T-helper 17 cell (primary cell): Measurements from ENCODE around the gene RHBG. TPM values are rescaled to one million over a fixed set of nuclear protein-coding genes. Genes with fewer than 3 reads are reported as not detected.
"Not testable (repeated sequence)": the region's sequence is repeated elsewhere in the genome, so short reads cannot be mapped to it uniquely, and the experiment has no call there.

ENCODE experiments used
- ATAC-seq: fragments of 150-1000 bp; cut with Tn5 transposase; 2 replicates; pipeline ENCODE4 v1.10.0; 2021; ENCODE audit warnings: mild to moderate bottlenecking, moderate library complexity
- DNase-seq, 3 donors: peaks; one replicate each; pipeline versions ENCODE4 v3.0.0 to v3.0.0-alpha.2; 2020 to 2021
- H3K9me3 ChIP-seq: one replicate; pipeline ENCODE4 v1.7.0; 2013; ENCODE audit warnings: low read length, mild to moderate bottlenecking; ENCODE audit not compliant: control insufficient read depth, poor library complexity, severe bottlenecking
- H3K27ac Mint-ChIP-seq: one replicate; pipeline ENCODE4 v1.8.0; 2022; ENCODE audit warnings: mild to moderate bottlenecking, moderate library complexity, mixed read lengths
- H3K27me3 Mint-ChIP-seq: one replicate; pipeline ENCODE4 v1.8.0; 2022; ENCODE audit warnings: mixed read lengths
- H3K36me3 Mint-ChIP-seq: one replicate; pipeline ENCODE4 v1.8.0; 2022; ENCODE audit warnings: low read depth, mixed read lengths
- H3K4me1 Mint-ChIP-seq: one replicate; pipeline ENCODE4 v1.8.0; 2022; ENCODE audit warnings: mild to moderate bottlenecking, mixed read lengths
- H3K4me3 Mint-ChIP-seq: one replicate; pipeline ENCODE4 v1.8.0; 2022; ENCODE audit warnings: mild to moderate bottlenecking, moderate library complexity, mixed read lengths
- total RNA-seq, 4 donors: library from RNA in 2 of 4; stranded (reverse) in 2 of 4; gene quantifications; one replicate each; pipeline ENCODE4 v1.2.3 and lab custom pipeline; 2022 to 2026

Gene RHBG
- total RNA-seq, 2 donors from 2014 or later, result not detected

- no peak for ATAC-seq
- Mint-ChIP-seq H3K4me3 (no peak overlapping the region), H3K4me1 (no peaks in the 10 kb centered on the region), H3K27ac (peak overlapping the region; percentile 39), H3K27me3 (peaks cover 64% of the 10 kb centered on the region), H3K36me3 (peaks cover 3% of the 10 kb centered on the region)
- no peaks in the 10 kb centered on the region for H3K9me3 ChIP-seq
- no peak for DNase-seq
Measured at GRCh38 chr1:156368157-156368658, 803 bp upstream of the RHBG start.

- Mint-ChIP-seq H3K27me3 (peaks cover 60% of the 10 kb centered on the region), H3K4me3 (peak overlapping the region; percentile 81)
- H3K27ac Mint-ChIP-seq, ATAC-seq, H3K36me3 Mint-ChIP-seq, H3K4me1 Mint-ChIP-seq, H3K9me3 ChIP-seq, DNase-seq: not testable (repeated sequence)
Measured at GRCh38 chr1:156369685-156370286, 775 bp downstream of the RHBG start.

GRCh38 chr1:156371553-156372264 lies 2.7 kb downstream of the RHBG start:
- peaks cover 53% of the 10 kb centered on the region for H3K27me3 Mint-ChIP-seq

GRCh38 chr1:156372265-156372586 lies 3.2 kb downstream of the RHBG start:
- H3K4me1 Mint-ChIP-seq, result no peaks in the 10 kb centered on the region
- ATAC-seq, result no peak
- H3K27ac Mint-ChIP-seq, result no peak overlapping the region
- peaks cover 50% of the 10 kb centered on the region for H3K27me3 Mint-ChIP-seq
- no peak for DNase-seq
- H3K4me3 Mint-ChIP-seq, result no peak overlapping the region
- no peaks in the 10 kb centered on the region for H3K36me3 Mint-ChIP-seq
- no peaks in the 10 kb centered on the region for H3K9me3 ChIP-seq

More at GRCh38 chr1:156371553-156372264, 2.7 kb downstream of the RHBG start:
- DNase-seq (no peak), ATAC-seq (no peak)
- Mint-ChIP-seq H3K4me1 (no peaks in the 10 kb centered on the region), H3K36me3 (no peaks in the 10 kb centered on the region), H3K4me3 (no peak overlapping the region), H3K27ac (no peak overlapping the region)
- no peaks in the 10 kb centered on the region for H3K9me3 ChIP-seq

- Mint-ChIP-seq H3K36me3 (no peaks in the 10 kb centered on the region), H3K27me3 (peaks cover 43% of the 10 kb centered on the region), H3K4me1 (no peaks in the 10 kb centered on the region), H3K27ac (no peak overlapping the region), H3K4me3 (no peak overlapping the region)
- no peak for ATAC-seq
- no peaks in the 10 kb centered on the region for H3K9me3 ChIP-seq
- no peak for DNase-seq
Measured at GRCh38 chr1:156372876-156373275, 3.9 kb downstream of the RHBG start.

- H3K9me3 ChIP-seq, result no peaks in the 10 kb centered on the region
- no peak for DNase-seq
- ATAC-seq, result no peak
- Mint-ChIP-seq H3K36me3 (no peaks in the 10 kb centered on the region), H3K27me3 (peaks cover 37% of the 10 kb centered on the region), H3K4me3 (no peak overlapping the region), H3K27ac (no peak overlapping the region), H3K4me1 (no peaks in the 10 kb centered on the region)
Measured at GRCh38 chr1:156373546-156373945, 4.5 kb downstream of the RHBG start.

GRCh38 chr1:156376146-156376545 lies 7.1 kb downstream of the RHBG start:
- Mint-ChIP-seq H3K27me3 (peaks cover 33% of the 10 kb centered on the region), H3K4me3 (no peak overlapping the region), H3K27ac (no peak overlapping the region), H3K4me1 (peaks cover under 1% of the 10 kb centered on the region), H3K36me3 (no peaks in the 10 kb centered on the region)
- ATAC-seq (no peak), DNase-seq (no peak)
- no peaks in the 10 kb centered on the region for H3K9me3 ChIP-seq

- no peak for ATAC-seq
- Mint-ChIP-seq H3K4me3 (no peak overlapping the region), H3K36me3 (no peaks in the 10 kb centered on the region), H3K27me3 (peaks cover 34% of the 10 kb centered on the region), H3K27ac (no peak overlapping the region), H3K4me1 (peaks cover 3% of the 10 kb centered on the region)
- no peak for DNase-seq
- no peaks in the 10 kb centered on the region for H3K9me3 ChIP-seq
Measured at GRCh38 chr1:156376958-156377919, 8.2 kb downstream of the RHBG start.

- Mint-ChIP-seq H3K36me3 (no peaks in the 10 kb centered on the region), H3K4me1 (peaks cover 3% of the 10 kb centered on the region), H3K27me3 (peaks cover 27% of the 10 kb centered on the region), H3K4me3 (no peak overlapping the region), H3K27ac (no peak overlapping the region)
- H3K9me3 ChIP-seq, result no peaks in the 10 kb centered on the region
- ATAC-seq (no peak), DNase-seq (no peak)
Measured at GRCh38 chr1:156378557-156378956, 9.5 kb downstream of the RHBG start.

- H3K27ac Mint-ChIP-seq, result no peak overlapping the region
- H3K27me3 Mint-ChIP-seq, result peaks cover 19% of the 10 kb centered on the region
- H3K4me3 Mint-ChIP-seq, result no peak overlapping the region
- H3K9me3 ChIP-seq, result no peaks in the 10 kb centered on the region
- peaks cover 3% of the 10 kb centered on the region for H3K4me1 Mint-ChIP-seq
- DNase-seq (no peak), ATAC-seq (no peak)
- no peaks in the 10 kb centered on the region for H3K36me3 Mint-ChIP-seq
Measured at GRCh38 chr1:156379420-156380165, 10.6 kb downstream of the RHBG start.

- peaks cover 23% of the 10 kb centered on the region for H3K27me3 Mint-ChIP-seq
- no peak for ATAC-seq
Measured at GRCh38 chr1:156382561-156382960, 13.6 kb downstream of the RHBG start.

GRCh38 chr1:156383023-156383422 lies 14.0 kb downstream of the RHBG start:
- ATAC-seq, result peak; percentile 86

More at GRCh38 chr1:156382561-156382960, 13.6 kb downstream of the RHBG start:
- Mint-ChIP-seq H3K27ac (no peak overlapping the region), H3K4me1 (peaks cover 10% of the 10 kb centered on the region), H3K4me3 (no peak overlapping the region), H3K36me3 (no peaks in the 10 kb centered on the region)
- DNase-seq, result no peak
- H3K9me3 ChIP-seq, result no peaks in the 10 kb centered on the region

More at GRCh38 chr1:156383023-156383422, 14.0 kb downstream of the RHBG start:
- Mint-ChIP-seq H3K4me1 (peaks cover 10% of the 10 kb centered on the region), H3K27me3 (peaks cover 27% of the 10 kb centered on the region), H3K27ac (no peak overlapping the region), H3K36me3 (no peaks in the 10 kb centered on the region), H3K4me3 (no peak overlapping the region)
- H3K9me3 ChIP-seq, result no peaks in the 10 kb centered on the region
- peak in 2 of 3 donors; percentile 30 to 43 for DNase-seq
